ENCODE measurements around the gene DDR2.

Gene DDR2

GRCh38 chr1:162694911-162695310, 62.6 kb downstream of the DDR2 start:
- H2AFZ ChIP-seq (ENCODE audit: low read depth, low read length) = no peak overlapping the region
- no peaks in the 10 kb centered on the region for H4K20me1 ChIP-seq (ENCODE audit: insufficient read depth, low read length)
- no peaks in the 10 kb centered on the region for H3K27me3 ChIP-seq (ENCODE audit: insufficient read depth, low read length, poor library complexity)
- no peak overlapping the region for H3K4me3 ChIP-seq (ENCODE audit: low read depth in 1 of 2, low read length in 2 of 2)
- H3K79me2 ChIP-seq (ENCODE audit: insufficient read depth, low read length) = no peaks in the 10 kb centered on the region
- TF ChIP-seq CTCF (IDR thresholded peaks at IDR 0.05; ENCODE audit: borderline replicate concordance, extremely low read depth, low read length, poor library complexity, severe bottlenecking) = no peak
- no peak for TF ChIP-seq EZH2 (IDR thresholded peaks at IDR 0.05; ENCODE audit: borderline replicate concordance, low read depth, low read length, severe bottlenecking)
- H3K4me2 ChIP-seq (ENCODE audit: insufficient read depth, low read length) = no peak overlapping the region
- H3K9me3 ChIP-seq (ENCODE audit: insufficient read depth, low read length, severe bottlenecking) = no peaks in the 10 kb centered on the region
- H3K9ac ChIP-seq (ENCODE audit: low read depth, low read length) = no peak overlapping the region
- no peak overlapping the region for H3K27ac ChIP-seq (ENCODE audit: low read length)
- no peaks in the 10 kb centered on the region for H3K36me3 ChIP-seq (ENCODE audit: insufficient read depth, low read length)
- no peaks in the 10 kb centered on the region for H3K4me1 ChIP-seq (ENCODE audit: insufficient read depth, low read length)
- no peak for ATAC-seq (ENCODE audit: insufficient read depth, low read depth)
- no peak for DNase-seq

- Histone ChIP-seq H2AFZ (ENCODE audit: low read depth, low read length) (no peak overlapping the region), H3K79me2 (ENCODE audit: insufficient read depth, low read length) (no peaks in the 10 kb centered on the region), H3K27me3 (ENCODE audit: insufficient read depth, low read length, poor library complexity) (no peaks in the 10 kb centered on the region), H3K9me3 (ENCODE audit: insufficient read depth, low read length, severe bottlenecking) (no peaks in the 10 kb centered on the region), H3K4me3 (ENCODE audit: low read depth in 1 of 2, low read length in 2 of 2) (no peak overlapping the region), H3K9ac (ENCODE audit: low read depth, low read length) (no peak overlapping the region), H4K20me1 (ENCODE audit: insufficient read depth, low read length) (no peaks in the 10 kb centered on the region), H3K27ac (ENCODE audit: low read length) (no peak overlapping the region), H3K4me1 (ENCODE audit: insufficient read depth, low read length) (no peaks in the 10 kb centered on the region), H3K4me2 (ENCODE audit: insufficient read depth, low read length) (no peak overlapping the region), H3K36me3 (ENCODE audit: insufficient read depth, low read length) (no peaks in the 10 kb centered on the region)
- TF ChIP-seq CTCF (IDR thresholded peaks at IDR 0.05; ENCODE audit: borderline replicate concordance, extremely low read depth, low read length, poor library complexity, severe bottlenecking) (no peak), EZH2 (IDR thresholded peaks at IDR 0.05; ENCODE audit: borderline replicate concordance, low read depth, low read length, severe bottlenecking) (no peak)
- ATAC-seq (ENCODE audit: insufficient read depth, low read depth) (no peak), DNase-seq (no peak)
Observed at GRCh38 chr1:162695687-162696086, 63.4 kb downstream of the DDR2 start.

- no peak overlapping the region for H3K27ac ChIP-seq (ENCODE audit: low read length)
- H3K4me3 ChIP-seq (ENCODE audit: low read depth in 1 of 2, low read length in 2 of 2) = no peak overlapping the region
- H3K4me1 ChIP-seq (ENCODE audit: insufficient read depth, low read length) = no peaks in the 10 kb centered on the region
- no peak for TF ChIP-seq EZH2 (IDR thresholded peaks at IDR 0.05; ENCODE audit: borderline replicate concordance, low read depth, low read length, severe bottlenecking)
- TF ChIP-seq CTCF (IDR thresholded peaks at IDR 0.05; ENCODE audit: borderline replicate concordance, extremely low read depth, low read length, poor library complexity, severe bottlenecking) = no peak
- no peaks in the 10 kb centered on the region for H4K20me1 ChIP-seq (ENCODE audit: insufficient read depth, low read length)
- H3K9ac ChIP-seq (ENCODE audit: low read depth, low read length) = no peak overlapping the region
- no peak overlapping the region for H2AFZ ChIP-seq (ENCODE audit: low read depth, low read length)
- H3K79me2 ChIP-seq (ENCODE audit: insufficient read depth, low read length) = no peaks in the 10 kb centered on the region
- no peaks in the 10 kb centered on the region for H3K36me3 ChIP-seq (ENCODE audit: insufficient read depth, low read length)
- no peak for DNase-seq
- H3K9me3 ChIP-seq (ENCODE audit: insufficient read depth, low read length, severe bottlenecking) = no peaks in the 10 kb centered on the region
- no peak for ATAC-seq (ENCODE audit: insufficient read depth, low read depth)
- no peak overlapping the region for H3K4me2 ChIP-seq (ENCODE audit: insufficient read depth, low read length)
- no peaks in the 10 kb centered on the region for H3K27me3 ChIP-seq (ENCODE audit: insufficient read depth, low read length, poor library complexity)
Observed at GRCh38 chr1:162696286-162696862, 64.1 kb downstream of the DDR2 start.

All from DND-41 (cell line).